NCI-H187 (cell line): ENCODE measurements around the gene GMDS.

Experiments used
- DNase-seq, 2 experiments: peaks; one replicate each; lab custom pipeline; 2025; lab: John Stamatoyannopoulos, UW

The GMDS gene

DNA sequence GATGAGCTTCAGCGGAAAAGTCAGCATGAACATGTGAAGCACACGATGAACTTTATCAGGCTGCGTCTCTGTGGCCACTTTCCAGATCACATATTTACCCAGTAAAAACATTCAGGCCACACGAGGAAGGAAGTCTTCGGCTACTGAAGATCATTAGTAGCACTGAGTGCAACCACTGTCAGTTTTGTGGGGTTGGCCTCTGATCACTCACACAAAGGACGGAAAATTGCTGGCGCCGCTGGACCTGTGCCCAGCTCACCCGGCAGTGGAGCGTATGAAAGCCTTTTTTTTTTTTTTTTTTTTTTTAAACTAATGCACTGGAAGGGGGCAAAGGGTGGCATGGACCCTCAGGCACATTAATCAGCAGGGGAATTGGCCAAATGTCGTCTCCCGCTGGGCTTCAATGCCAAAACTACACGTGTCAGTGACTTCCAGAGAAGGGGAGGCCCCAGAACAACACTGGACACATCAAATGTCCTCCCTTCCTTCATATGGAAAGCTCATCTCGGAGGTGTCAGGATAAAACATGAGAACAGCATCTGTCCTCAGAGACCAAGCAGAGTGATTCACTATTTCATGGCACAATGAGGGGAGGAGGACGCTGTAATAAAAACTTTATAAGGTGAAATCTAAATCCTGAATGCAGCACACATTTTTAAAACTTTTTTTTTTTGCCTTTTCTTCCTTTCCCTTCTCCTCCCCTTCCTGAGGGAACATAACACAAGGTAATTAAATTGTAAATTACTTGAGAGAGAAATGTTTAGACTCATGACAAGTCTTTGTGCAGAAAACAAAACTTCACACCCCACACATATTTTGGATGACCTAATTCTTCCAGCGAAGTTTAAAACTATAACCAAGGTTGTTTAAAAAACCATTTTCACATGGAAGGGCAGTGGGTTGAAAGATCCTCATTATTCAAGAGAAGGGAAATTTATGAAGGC is 412.3 kb downstream of the GMDS start:
- DNase-seq = no peak

DNA sequence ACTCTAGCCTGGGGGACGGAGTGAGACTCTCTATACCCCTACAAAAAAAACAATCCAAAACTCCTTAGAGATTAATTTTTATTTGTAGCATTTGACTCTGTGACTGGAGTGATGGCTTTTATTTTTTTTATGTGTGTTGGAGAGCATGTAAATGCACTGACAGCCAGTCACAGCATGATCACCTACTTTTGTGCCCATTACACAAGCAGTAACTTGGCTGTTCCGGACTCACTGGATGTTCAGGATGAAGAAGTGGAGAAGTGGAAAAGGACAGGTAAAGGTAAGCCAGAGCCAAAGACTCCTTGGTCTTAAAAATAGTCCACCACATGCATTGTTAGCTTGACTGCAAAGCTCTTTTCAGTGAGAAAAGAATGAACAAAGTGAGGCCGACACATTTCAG is 413.0 kb downstream of the GMDS start:
- DNase-seq = no peak

DNA sequence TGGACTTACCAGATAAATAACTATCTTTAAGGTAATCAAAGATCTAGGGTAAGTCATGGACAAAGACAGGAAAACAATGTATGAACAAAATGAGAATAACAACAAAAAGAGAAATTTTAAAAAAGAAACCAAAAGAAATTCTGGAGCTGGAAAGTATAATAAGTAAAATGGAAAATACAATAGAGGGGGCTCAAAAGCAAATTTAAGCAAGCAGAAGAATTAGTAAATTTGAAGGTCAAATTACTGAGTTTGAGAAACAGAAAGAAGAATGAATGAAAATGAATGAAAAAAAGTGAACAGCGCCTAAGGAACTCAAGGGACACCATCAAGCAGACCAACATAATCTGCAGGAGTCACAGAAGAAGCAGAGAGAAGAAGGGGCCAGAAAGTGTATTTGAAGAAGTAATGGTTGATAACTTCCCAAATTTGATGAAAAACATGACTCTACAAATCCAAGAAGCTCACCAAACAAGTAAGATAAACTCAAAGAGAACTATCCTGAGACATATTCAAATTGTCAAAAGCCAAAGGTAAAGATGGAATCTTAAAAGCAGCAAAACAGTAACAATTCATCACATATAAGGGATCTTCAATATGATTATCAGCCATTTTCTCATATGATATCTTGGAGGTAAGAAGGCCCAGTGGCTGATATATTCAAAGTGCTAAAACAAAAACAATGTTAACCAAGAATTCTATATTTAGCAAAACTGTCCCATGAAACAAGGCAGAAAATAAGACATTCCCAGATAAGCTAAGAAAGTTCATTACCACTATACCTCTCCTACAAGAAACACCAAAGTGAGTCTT is 417.2 kb downstream of the GMDS start:
- DNase-seq = no peak

GRCh38 chr6:1825926-1826325 is 419.5 kb downstream of the GMDS start:
- DNase-seq = no peak

- DNase-seq = no peak
Measured at GRCh38 chr6:1825277-1825676, 420.1 kb downstream of the GMDS start.

- DNase-seq = no peak
Measured at GRCh38 chr6:1821513-1822183, 423.8 kb downstream of the GMDS start.

DNA sequence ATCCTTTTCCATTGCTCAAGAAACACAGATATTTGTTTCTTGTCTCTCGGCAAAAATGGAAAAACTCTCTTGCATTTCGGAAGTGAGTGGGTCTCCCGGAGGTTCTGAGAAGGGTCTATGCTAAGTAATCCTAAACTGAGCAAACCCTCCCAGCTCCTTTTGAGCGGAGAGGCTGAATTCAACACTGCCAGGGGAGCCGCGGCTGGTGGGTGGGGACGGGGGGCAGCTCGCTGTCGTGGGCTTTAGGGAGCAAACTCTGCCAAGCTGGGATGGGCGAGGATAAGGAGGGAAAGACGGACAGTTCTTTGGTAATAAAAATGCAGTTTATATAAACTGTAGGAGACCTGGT is 424.3 kb downstream of the GMDS start:
- DNase-seq = no peak

- DNase-seq = no peak
Measured at GRCh38 chr6:1820714-1821113, 424.7 kb downstream of the GMDS start.

- no peak for DNase-seq
Measured at GRCh38 chr6:1820165-1820564, 425.2 kb downstream of the GMDS start.

GRCh38 chr6:1819007-1819406 is 426.4 kb downstream of the GMDS start:
- no peak for DNase-seq

DNA sequence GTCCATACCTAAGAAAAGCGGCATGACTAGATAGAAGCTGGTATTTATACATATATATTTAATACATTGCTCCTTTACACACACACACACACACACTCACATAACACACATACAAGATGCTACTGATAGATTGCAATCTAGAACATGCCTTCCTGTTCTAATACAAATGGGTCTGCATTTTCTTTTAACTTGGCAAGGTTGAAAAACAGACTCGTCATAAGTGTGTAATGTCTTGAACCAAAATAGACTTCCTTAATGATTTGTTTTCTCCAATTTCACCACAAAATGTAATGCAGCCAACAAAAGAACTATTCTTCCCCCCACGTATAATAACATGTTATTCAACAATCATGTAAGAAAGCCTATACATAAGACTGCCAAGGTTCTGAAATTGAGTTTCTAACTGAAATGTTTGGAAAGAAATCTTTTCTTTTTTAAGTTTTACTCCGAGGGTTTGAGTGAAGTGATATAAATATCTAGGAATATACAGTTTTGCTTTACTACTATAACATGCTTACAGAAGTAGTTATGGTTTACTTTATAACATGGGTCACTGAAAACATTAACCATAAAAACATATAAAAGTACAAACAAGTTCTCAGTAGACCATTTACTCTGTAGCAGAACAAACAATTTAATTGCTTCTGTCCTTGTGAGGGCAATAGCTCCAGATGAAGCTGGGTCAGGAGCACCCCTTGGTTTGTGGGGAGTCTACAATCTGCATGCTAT is 428.2 kb downstream of the GMDS start:
- no peak for DNase-seq

DNA sequence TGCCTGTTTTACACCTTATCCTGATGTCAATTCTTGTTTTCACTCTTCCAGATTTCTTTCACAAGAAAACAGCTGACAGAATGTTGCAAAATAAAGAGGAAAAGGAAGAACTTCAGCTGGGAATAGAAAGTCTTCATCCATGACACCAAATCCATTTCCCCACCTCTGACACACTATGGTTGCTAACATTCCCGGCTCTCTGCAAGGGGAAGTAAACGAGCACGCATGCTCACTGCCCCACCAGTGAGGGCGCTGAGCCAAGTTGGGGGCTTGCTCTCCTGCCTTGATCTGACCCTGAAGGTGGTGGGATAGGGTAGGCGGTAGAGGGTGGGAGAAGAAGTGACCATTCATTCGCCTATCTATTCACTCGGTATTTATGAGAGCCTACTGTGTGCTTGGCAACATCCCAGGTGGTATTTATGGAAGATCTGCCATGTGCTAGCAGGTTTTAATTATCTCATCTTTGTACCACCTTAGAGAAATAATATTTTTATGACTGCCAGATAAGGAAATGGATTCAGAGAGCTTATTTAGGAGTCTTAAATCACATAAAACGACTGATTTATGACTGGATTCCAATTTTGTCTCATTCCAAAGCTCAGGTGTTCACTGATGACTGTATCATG is 429.5 kb downstream of the GMDS start:
- no peak for DNase-seq

- DNase-seq = no peak
Measured at GRCh38 chr6:1814279-1814678, 431.1 kb downstream of the GMDS start.

GRCh38 chr6:1812487-1812886 is 432.9 kb downstream of the GMDS start:
- no peak for DNase-seq

GRCh38 chr6:1812034-1812433 is 433.4 kb downstream of the GMDS start:
- no peak for DNase-seq

- DNase-seq = no peak
Measured at GRCh38 chr6:1810880-1811279, 434.5 kb downstream of the GMDS start.

DNA sequence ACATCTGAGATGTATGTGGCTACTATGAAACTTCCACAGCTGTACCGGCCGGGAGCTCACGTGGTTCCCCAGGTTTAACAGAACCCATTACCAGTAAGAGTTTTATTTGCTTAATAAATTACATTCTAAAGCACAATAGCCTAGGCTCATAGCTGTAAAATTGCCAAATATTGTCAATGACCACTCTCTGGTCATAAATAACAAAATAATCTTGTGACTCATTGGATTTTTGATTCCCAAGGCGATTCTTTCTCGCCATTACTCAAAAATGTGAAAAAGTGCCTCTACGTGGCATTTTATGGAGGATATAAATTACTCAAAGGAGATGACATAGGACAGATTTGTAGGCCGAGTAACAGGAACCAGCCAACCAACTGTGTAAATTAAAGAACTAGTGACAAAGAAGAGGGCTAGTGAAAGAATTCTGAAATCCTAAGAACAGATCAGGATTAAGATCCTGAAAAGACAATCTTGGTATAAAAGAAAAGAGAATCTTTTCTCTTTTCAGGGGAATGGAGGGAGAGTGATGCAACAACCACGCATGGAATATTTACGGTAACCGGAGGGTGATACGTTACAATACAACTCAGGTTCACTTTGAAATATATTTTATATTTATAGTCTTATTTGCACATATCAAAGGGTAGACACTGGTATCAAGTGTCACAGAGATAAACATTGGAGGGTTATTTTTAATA is 436.0 kb downstream of the GMDS start:
- no peak for DNase-seq

DNA sequence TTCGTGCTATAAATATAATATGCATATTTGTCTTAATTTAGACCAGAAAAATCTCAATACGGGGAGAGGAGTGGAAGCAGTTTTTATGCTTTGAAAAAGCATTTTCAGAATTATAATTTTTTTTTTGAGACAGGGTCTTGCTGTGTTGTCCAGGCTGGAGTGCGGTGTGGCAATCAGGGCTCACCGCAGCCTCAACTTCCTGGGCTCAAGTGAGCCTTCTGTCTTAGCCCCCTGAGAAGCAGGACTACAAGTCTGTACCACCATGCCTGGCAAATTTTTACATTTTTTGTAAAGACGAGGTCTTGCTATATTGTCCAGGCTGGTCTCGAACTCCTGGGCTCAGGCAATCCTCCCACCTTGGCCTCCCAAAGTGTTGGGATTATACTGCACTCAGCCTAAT is 438.5 kb downstream of the GMDS start:
- DNase-seq = no peak

DNA sequence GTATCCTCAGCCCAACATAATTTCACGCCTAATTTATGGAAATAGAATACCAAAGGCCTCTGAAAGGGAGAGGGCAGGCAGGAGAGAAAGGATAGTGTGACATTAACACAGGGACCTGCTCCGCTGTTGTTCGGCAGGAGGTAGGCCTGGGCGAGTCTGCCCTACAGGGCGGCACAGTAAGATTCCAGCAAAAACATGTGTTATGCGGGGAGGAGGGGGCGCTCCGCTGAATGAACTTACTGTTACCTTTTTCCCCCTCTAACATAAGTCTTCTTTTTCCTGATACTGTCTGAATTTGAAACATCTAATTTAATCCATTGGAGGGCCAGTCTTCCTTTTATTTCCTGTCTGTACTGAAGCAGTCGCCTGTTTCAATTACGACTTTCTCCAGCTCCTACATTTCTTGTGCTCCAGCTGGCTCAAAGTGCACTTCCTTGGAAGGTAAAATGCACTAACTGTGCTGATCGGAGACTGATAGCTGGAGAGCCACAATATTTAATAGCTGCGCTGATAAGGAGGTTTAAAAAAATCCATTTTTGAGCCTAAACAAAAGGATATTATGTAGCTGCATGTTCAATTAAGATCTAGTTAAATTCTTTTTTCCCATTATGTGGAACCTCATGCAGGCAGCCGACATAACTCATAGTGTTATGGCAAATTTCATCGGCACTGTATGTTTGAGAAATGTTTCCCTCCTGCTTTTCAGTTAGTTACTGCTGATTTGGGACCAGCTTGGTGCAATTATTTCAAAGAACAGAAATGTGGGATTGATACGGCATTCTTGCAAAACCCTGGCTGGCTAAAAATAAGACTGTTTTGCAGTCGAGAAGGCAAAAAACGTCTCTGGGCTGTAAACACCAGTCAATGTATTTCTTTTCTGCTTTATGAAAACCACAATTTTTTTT is 442.7 kb downstream of the GMDS start:
- no peak for DNase-seq

DNA sequence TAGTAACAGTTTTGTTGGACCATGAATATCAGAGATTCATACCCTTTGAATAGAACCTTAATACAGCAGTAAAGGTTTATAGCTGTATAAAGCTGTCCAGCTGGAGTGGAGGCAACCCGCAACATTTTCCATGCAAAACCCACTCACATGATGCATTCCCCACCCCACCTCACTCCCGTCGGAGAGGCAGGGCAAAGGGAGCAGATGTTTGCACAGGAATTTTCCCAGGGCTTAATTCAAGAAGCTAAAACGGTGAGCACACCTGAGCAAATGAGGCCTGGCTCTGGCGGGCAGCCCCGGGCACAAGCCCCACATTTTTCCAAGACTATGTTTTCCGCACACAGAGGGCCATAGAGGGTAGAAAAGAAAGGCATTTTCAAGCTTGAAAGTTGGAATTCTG is 444.0 kb downstream of the GMDS start:
- no peak for DNase-seq
